Measurements from ENCODE around the gene IL1R2. TPM values are rescaled to one million over a fixed set of nuclear protein-coding genes. Genes with fewer than 3 reads are reported as not detected.
A peak's percentile ranks its signal among the peaks of the same experiment; 100 is the strongest.

IL1R2 gene
- total and polyA plus RNA-seq, 8 donors = 0.39 to 3.8 (median 1.6) TPM

GRCh38 chr2:102014041-102014345 is 22.2 kb downstream of the IL1R2 start:
- Histone ChIP-seq H3K36me3 (no peaks in the 10 kb centered on the region), H3K9me3 (no peaks in the 10 kb centered on the region), H3K4me1 (no peaks in the 10 kb centered on the region), H3K4me3 (no peak overlapping the region), H3K27me3 (no peaks in the 10 kb centered on the region), H3K27ac (no peak overlapping the region)
- intact Hi-C loops (cut with DNase I) = no loop called here
- ATAC-seq = no peak
- WGBS, 2 donors = 77 to 93% methylated on average over 1 of the region's 1 CpG
- FAIRE-seq = no peak
- no peak for TF ChIP-seq CTCF (IDR thresholded peaks at IDR 0.05)
- DNase-seq = no peak

GRCh38 chr2:102015399-102015798 is 23.6 kb downstream of the IL1R2 start:
- intact Hi-C loops (cut with DNase I) = loop anchor here in 2 of 3 donors (5.0 kb wide), 2 partner anchors 152 to 222 kb away; no protein-coding TSS in a partner anchor
- TF ChIP-seq CTCF (IDR thresholded peaks at IDR 0.05) = no peak
- no peak for DNase-seq
- H3K4me3 ChIP-seq = no peak overlapping the region
- ATAC-seq = no peak
- H3K27ac ChIP-seq = no peak overlapping the region
- H3K9me3 ChIP-seq = no peaks in the 10 kb centered on the region
- H3K4me1 ChIP-seq = no peaks in the 10 kb centered on the region
- no peaks in the 10 kb centered on the region for H3K27me3 ChIP-seq
- 75 to 88% methylated on average over 5 of the region's 5 CpGs for WGBS, 2 donors
- no peak for FAIRE-seq
- no peaks in the 10 kb centered on the region for H3K36me3 ChIP-seq

GRCh38 chr2:102016399-102016955 is 24.7 kb downstream of the IL1R2 start:
- ATAC-seq = no peak
- no peak overlapping the region for H3K27ac ChIP-seq
- intact Hi-C loops (cut with DNase I) = loop anchor here in 2 of 3 donors (5.0 kb wide), 2 partner anchors 151 to 221 kb away; no protein-coding TSS in a partner anchor

GRCh38 chr2:102018823-102019445 is 27.2 kb downstream of the IL1R2 start:
- H3K9me3 ChIP-seq = no peaks in the 10 kb centered on the region
- H3K4me3 ChIP-seq = no peak overlapping the region
- DNase-seq (no peak), ATAC-seq (no peak), FAIRE-seq (no peak)
- no peaks in the 10 kb centered on the region for H3K36me3 ChIP-seq
- 66 to 75% methylated on average over 8 of the region's 8 CpGs for WGBS, 2 donors
- H3K27me3 ChIP-seq = no peaks in the 10 kb centered on the region
- no peak overlapping the region for H3K27ac ChIP-seq
- TF ChIP-seq CTCF (IDR thresholded peaks at IDR 0.05) = no peak
- intact Hi-C loops (cut with DNase I) = loop anchor here in 2 of 3 donors (5.0 kb wide), 2 partner anchors 148 to 218 kb away; no protein-coding TSS in a partner anchor
- H3K4me1 ChIP-seq = no peaks in the 10 kb centered on the region

More at GRCh38 chr2:102016399-102016955, 24.7 kb downstream of the IL1R2 start:
- WGBS, 2 donors = 83 to 84% methylated on average over 6 of the region's 6 CpGs
- H3K36me3 ChIP-seq = no peaks in the 10 kb centered on the region
- no peak for DNase-seq
- no peak for FAIRE-seq
- no peak overlapping the region for H3K4me3 ChIP-seq
- H3K27me3 ChIP-seq = no peaks in the 10 kb centered on the region
- no peak for TF ChIP-seq CTCF (IDR thresholded peaks at IDR 0.05)
- no peaks in the 10 kb centered on the region for H3K9me3 ChIP-seq
- no peaks in the 10 kb centered on the region for H3K4me1 ChIP-seq

- ATAC-seq (peak; percentile 84 to 96 (median 95)), FAIRE-seq (no peak), DNase-seq (peak; percentile 70 to 94 (median 88))
- TF ChIP-seq CTCF (IDR thresholded peaks at IDR 0.05) = peak; percentile 96 to 99 (median 96)
- WGBS, 2 donors = 5 to 8% methylated on average over 16 to 18 of the region's 18 CpGs
- peaks cover 0 to 3% (median 0%) of the 10 kb centered on the region in 3 donors for H3K4me1 ChIP-seq
- intact Hi-C loops (cut with DNase I) = loop anchor here in 2 of 3 donors (5.0 to 10.0 kb wide), 2 partner anchors 124 to 217 kb away; partner anchors contain the start of gene IL1R1 (in 1 of the 2)
- no peak overlapping the region for H3K27ac ChIP-seq
- H3K27me3 ChIP-seq = no peaks in the 10 kb centered on the region
- H3K9me3 ChIP-seq = no peaks in the 10 kb centered on the region
- H3K4me3 ChIP-seq = no peak overlapping the region
- no peaks in the 10 kb centered on the region for H3K36me3 ChIP-seq
Measured at GRCh38 chr2:102020596-102021170, 28.9 kb downstream of the IL1R2 start.

All from pancreas (tissue), 10 donors.